ENCODE measurements around the gene CERK.

CERK gene

DNA sequence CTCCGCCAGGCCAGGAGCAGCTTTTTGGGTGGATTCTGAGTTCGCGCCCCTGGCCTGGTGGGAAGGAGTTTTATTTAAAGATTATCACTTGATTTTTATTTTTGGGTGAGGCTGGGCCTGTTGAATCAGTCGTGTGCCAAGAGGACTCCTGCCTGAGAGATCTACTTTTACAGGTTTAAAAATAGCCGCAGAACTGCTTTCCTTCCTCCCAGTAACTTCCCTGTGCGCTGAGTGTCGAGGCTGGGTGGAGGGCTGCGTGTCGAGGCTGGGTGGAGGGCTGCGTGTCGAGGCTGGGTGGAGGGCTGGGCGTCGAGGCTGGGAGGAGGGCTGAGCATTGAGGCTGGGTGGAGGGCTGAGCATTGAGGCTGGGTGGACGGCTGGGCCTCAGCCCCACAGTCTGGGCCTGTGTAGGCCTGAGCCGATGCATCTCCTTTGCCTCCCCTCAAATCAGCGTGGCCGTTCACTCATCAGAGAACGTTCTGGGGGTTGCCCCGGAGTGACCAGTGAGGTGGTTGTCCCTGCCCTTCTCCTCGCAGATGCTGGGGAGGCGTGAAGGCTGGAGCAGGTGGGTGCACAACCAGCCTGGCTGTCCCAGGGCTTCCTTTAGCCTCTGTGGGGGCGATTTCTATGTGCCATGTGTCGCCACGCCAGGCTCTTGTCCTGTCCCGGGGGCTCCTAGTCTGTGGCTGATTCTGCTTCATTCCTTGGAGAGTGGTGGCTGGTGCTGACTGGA is 87.8 kb downstream of the CERK start:
- TF ChIP-seq GATA2 (IDR thresholded peaks at IDR 0.05; ENCODE audit: low read depth, low read length) (no peak), GATA3 (IDR thresholded peaks at IDR 0.05; ENCODE audit: low read depth, low read length) (no peak)

DNA sequence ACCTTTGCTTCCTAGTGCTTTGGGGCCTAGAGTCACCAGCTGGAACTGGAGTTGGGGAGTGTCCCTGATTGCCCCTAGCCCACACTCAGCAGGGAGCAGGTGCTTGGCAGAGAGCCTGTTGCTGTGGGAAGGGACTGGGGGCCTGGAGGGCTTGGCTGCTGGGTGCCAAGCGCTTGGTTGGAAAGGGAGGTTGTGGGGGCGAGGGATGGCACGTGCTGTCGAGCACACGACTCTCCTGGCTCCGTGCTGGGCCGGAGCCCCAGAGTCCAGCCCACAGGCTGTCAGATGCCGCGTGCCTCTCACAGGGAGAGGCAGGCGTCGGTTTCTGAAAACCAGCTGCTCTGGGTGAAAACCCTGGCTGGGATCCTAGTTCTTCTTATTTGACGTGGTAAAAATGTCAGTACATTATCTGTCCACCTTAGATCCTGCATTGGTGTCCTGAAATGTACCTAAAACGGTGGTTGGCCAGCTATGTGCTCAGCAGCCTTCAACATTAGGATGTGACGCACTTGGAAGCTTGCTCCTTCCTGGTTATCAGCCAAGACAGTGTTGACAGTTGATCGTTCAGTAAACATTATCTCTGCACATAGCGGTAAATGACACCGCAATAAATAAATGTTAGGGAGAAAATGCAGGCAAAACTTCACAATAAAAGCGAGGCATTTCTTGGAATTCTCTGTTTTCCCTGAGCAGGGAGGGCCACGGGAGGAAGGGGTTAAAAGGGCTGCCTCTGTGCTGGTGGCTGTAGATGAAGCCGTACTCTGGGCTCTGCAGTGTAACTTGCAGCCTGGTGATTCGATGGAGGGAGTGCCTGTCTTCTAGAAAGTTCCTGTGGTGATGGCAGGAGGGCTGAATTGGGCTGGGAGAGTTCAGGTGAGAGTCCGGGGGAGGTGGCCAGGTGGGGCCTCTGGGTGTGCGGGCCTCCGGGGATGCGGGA is 88.6 kb downstream of the CERK start:
- TF ChIP-seq GATA2 (IDR thresholded peaks at IDR 0.05; ENCODE audit: low read depth, low read length) (no peak), GATA3 (IDR thresholded peaks at IDR 0.05; ENCODE audit: low read depth, low read length) (no peak)

DNA sequence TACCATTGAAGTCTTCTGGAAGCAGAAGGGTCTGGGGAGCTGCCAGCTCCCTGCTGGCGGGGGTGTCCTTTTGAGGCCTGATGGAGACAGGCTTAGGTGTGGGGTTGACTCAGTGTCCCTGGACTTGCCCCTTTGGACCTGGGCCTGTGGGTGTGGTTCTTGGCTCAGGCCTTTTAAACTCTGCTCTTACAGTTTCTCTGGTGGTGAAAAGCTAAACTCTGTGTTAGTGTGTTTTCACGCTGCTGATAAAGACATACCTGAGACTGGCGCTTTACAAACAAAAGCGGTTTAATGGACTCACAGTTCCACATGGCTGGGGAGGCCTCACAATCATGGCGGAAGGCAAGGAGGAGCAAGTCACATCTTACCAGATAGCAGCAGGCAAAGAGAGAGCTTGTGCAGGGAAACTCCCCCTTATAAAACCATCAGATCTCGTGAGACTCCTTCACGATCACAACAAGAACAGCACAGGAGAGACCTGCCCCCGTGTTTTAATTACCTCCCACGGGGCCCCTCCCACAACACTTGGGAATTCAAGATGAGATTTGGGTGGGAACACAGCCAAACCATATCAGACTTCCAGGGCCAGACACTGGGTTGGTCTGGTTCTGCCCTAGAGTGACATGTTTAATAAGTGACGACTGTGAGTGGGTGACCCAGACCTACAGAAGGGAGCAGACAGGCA is 91.4 kb downstream of the CERK start:
- TF ChIP-seq GATA3 (IDR thresholded peaks at IDR 0.05; ENCODE audit: low read depth, low read length) (no peak), GATA2 (IDR thresholded peaks at IDR 0.05; ENCODE audit: low read depth, low read length) (no peak)

DNA sequence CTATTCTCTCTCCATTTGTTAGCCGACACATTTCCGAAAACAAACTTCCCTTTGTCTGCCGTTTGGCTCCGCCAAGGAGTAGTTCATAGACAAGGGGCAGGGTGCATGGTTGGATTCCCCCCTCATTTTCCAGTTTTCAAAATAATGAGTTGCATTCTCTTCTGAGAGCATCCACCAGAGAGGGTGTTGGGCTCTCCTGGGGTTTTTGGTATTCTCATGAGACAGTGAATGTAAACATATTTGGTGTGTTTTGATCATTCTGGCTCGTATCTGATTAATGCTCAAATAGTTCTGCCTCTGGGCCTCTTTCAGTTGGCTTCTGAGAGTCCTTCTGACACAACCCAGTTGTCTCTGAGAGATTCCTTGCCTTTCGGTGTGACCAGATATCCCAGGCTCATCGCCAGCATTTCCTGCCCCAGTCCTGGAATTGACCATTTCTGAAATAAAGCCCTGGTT is 96.2 kb downstream of the CERK start:
- TF ChIP-seq GATA3 (IDR thresholded peaks at IDR 0.05; ENCODE audit: low read depth, low read length) (no peak), GATA2 (IDR thresholded peaks at IDR 0.05; ENCODE audit: low read depth, low read length) (no peak)

DNA sequence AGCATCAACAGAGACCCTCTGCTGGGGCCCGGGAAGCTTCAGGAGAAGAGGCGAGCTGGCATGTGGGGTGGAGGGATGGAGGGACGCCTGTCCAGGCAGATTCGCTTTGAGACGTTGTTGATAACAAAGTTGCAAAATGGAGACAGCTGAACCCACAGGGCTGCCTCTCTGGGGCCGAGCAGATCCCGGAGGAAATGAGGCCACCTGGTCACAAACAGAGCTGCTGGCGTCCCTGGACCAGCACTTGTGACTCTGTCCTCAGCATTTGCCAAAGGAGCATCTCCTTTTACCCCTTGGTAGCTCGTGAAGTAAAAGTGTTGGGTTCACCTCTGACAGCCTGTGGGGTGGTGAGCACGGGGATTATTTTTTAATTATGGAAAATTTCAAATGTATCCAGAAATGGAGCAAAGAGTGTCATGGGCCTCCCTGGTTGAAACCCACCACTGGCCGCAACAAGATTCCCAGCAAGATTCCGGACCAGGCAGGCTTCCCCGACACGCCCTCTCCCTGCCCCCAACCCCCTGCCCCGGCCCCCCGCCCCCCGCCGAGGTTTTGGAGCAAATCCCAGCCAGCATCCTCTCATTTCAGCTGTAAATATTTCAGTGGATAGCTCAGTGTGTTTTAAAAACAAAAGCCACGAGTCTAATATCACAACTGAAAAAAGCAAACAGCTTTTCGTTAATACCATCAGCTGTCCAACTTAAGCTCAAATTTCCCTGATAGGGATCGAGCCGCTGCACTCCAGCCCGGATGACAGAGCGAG is 97.6 kb downstream of the CERK start:
- TF ChIP-seq GATA3 (IDR thresholded peaks at IDR 0.05; ENCODE audit: low read depth, low read length) (no peak), GATA2 (IDR thresholded peaks at IDR 0.05; ENCODE audit: low read depth, low read length) (no peak)

DNA sequence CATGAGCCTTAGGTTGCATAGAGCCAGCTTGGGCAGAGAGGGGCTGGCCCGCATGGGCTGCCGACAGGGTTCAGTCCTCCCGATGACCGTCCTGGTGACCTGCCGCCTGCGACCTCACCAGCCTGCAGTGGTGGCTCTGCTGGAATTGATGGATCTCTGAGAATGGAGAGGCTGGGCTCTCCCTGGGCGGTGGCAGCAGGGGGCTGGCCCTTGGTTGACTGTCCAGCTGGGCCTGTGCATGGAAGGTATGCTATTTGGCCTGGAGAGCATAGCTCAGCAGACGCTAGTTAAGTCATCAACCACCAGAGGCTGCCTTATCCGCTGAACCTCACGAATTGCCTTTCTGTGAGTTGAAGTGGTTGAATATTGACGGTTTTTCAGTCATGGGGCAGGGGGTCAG is 98.2 kb downstream of the CERK start:
- TF ChIP-seq GATA2 (IDR thresholded peaks at IDR 0.05; ENCODE audit: low read depth, low read length) (no peak), GATA3 (IDR thresholded peaks at IDR 0.05; ENCODE audit: low read depth, low read length) (no peak)

DNA sequence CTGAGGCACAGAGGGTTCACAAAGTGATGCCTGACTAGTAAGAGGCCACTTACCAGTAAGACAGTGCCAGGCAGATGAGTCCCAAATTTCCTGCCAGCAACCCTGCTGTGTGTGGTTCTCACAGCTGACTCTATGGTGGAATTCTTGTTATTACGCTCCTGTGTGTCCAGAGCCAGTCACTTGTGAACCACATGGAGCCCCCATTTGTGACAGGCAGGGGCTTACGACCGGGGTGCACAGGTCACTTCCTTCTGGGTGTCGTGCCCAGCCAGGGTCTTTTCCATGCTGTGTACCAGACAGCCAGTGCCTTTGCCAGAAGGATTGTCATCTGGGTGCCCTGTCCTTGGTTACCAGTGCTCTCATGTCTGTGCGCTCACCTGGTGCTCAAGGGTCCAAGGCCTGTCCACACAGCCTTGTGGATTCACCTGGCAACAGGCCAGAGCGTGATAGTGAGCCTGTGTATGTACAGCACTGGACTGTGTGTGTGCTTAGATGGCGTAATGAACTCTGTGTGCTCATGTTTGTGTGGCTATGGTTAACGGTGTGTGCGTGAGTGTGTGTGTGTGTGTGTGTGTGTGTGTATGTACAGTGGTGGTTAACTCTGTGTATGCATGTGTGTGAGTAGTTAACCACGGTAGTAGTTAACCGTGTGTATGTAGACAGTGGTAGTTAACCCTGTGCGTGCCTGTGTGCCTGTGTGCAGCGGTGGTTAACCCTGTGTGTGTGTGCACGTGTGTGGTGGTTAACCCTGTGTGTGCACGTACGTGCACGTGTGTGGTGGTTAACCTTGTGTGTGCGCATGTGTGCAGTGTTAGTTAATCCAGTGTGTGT is 99.2 kb downstream of the CERK start:
- TF ChIP-seq GATA3 (IDR thresholded peaks at IDR 0.05; ENCODE audit: low read depth, low read length) (no peak), GATA2 (IDR thresholded peaks at IDR 0.05; ENCODE audit: low read depth, low read length) (no peak)

DNA sequence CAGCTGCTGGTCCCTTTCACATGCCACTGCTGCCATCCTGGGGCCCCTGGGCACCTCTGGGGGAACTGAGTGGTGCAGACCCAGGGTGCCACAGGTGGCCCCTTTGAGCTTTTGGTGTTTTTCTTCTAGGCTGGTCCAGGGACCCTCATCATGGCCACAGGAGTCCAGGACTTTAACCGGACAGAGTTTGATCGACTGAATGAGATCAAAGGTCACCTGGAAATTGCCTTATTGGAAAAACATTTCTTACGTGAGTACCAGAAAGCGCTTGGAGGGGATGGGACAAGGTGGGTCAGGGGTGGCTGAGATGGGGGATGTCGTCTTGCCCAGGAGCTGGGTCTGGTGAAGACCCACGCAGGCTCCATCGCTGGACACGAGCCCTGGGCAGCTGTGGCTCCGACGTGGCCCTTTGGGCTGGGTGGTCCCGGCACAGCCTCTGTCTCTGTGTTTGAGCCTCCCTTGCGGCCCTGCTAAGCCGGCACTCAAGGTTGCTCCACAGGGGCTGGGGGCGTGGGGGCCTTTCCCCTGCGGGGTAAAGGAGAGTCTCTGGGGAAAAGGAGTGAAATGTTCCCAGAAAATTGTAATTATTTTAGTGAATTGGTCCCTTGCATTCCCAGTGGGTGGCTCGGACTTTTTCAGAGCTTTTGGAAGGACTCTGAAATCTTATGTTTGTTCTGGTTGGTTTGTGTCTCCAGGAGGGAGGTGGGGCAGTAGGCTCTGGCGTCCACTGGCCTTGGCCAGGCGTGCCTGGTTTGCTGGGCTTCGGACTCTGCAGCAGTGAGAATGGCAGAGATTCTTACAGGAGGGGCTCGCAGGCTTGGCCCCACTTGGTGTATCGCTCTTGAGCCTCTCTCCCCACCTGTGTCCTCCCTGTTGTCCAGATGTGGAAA is 100.1 kb downstream of the CERK start:
- TF ChIP-seq GATA3 (IDR thresholded peaks at IDR 0.05; ENCODE audit: low read depth, low read length), result no peak
- no peak for TF ChIP-seq GATA2 (IDR thresholded peaks at IDR 0.05; ENCODE audit: low read depth, low read length)

DNA sequence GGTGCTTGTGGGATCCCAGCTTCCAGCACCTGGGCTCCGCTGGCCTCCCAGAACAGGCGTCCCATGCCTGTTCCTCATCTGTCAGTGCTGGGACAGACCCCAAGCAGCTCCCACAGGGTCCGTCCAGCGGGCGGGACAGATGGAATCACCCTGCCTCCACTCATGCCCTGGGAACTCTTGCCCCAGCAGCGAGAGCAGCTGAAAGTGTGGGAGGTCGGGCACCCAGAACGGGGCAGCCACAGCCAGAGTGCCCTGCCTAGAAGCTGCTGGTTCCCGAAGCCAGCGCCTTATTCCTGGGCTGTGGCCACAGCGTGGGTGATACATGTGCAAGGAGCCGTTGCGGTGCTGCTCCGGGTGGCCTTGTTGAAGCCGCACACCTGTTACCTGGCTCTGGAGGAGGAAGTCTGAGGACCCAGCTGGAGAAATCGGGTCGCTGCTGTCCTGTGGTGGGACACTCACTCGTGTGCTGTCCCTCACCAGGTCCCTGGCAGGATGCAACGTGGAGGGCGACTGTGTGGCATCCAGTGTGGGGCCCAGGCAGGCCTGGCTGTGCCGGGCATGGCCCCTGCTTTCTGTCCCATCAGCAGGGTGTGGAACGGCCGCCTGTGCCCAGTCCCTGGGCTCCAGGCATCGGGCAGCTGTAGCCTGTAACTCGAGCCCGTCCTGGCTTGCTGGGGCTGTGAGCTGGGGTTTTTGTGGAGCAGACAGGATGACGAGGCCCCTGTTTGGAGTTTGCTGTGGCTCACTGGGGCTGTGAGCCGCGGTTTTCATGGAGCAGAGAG is 101.6 kb downstream of the CERK start:
- no peak for TF ChIP-seq GATA3 (IDR thresholded peaks at IDR 0.05; ENCODE audit: low read depth, low read length)
- TF ChIP-seq GATA2 (IDR thresholded peaks at IDR 0.05; ENCODE audit: low read depth, low read length), result no peak

DNA sequence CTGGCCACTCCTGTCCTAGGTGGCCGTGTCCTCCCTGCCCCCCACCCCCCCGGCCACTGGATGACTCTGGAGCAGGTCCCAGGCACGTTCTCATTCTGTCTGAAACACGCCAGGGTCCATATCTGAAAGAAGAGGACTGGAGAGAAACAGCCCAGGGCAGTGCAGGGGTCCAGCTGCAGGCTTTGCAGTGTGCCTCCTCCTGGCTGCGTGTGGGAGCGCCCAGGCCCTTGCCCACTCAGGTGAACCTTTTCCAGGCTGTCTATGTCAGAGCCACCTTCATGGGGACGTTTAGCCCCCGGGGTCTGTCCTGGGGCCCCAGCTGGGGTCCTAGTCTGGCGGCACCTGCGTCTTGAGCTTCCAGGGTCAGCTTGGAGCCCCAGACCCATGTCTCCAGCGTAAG is 102.3 kb downstream of the CERK start:
- no peak for TF ChIP-seq GATA2 (IDR thresholded peaks at IDR 0.05; ENCODE audit: low read depth, low read length)
- TF ChIP-seq GATA3 (IDR thresholded peaks at IDR 0.05; ENCODE audit: low read depth, low read length), result no peak
